Trophoblast cell (in vitro differentiated cells and primary cell): Measurements from ENCODE around the gene GOLGA6L24. TPM values are rescaled to one million over a fixed set of nuclear protein-coding genes. Genes with fewer than 3 reads are reported as not detected.
"Not testable (repeated sequence)": the region's sequence is repeated elsewhere in the genome, so short reads cannot be mapped to it uniquely, and the experiment has no call there.

ENCODE experiments used
- DNase-seq, 2 donors: peaks; one replicate each; pipeline ENCODE4 v3.0.0-alpha.2; 2016
- H2AFZ ChIP-seq: 2 replicates; pipeline ENCODE4 v1.6.1; 2013; ENCODE audit warnings: low read length, moderate library complexity, mild to moderate bottlenecking; ENCODE audit not compliant: insufficient read depth, poor library complexity
- H2AK5ac ChIP-seq: 2 replicates; pipeline ENCODE4 v1.6.1; 2013; ENCODE audit warnings: mild to moderate bottlenecking, low read length
- H2BK120ac ChIP-seq: 2 replicates; pipeline ENCODE4 v1.6.1; 2013; ENCODE audit warnings: low read length, mild to moderate bottlenecking, moderate library complexity; ENCODE audit not compliant: insufficient read depth, poor library complexity
- H2BK12ac ChIP-seq: 2 replicates; pipeline ENCODE4 v1.6.1; 2013; ENCODE audit warnings: mild to moderate bottlenecking, low read length, moderate library complexity
- H2BK5ac ChIP-seq: 2 replicates; pipeline ENCODE4 v1.6.1; 2013; ENCODE audit warnings: low read length, low read depth, moderate library complexity, mild to moderate bottlenecking; ENCODE audit not compliant: poor library complexity
- H3K14ac ChIP-seq: 2 replicates; pipeline ENCODE4 v1.6.1; 2013; ENCODE audit warnings: mild to moderate bottlenecking, low read length
- H3K18ac ChIP-seq: 2 replicates; pipeline ENCODE4 v1.6.1; 2013; ENCODE audit warnings: mild to moderate bottlenecking, low read length
- H3K23ac ChIP-seq: 2 replicates; pipeline ENCODE4 v1.6.1; 2013; ENCODE audit warnings: low read length
- H3K27ac ChIP-seq: 2 replicates; pipeline ENCODE4 v1.5.1; 2013; ENCODE audit warnings: low read depth, mild to moderate bottlenecking, inconsistent platforms, low read length, moderate library complexity
- H3K27me3 ChIP-seq: 2 replicates; pipeline ENCODE4 v1.6.1; 2013; ENCODE audit warnings: inconsistent platforms, mild to moderate bottlenecking, low read length, moderate library complexity; ENCODE audit not compliant: insufficient read depth
- H3K36me3 ChIP-seq, 2 experiments: 1 replicate in 1 of 2; 2 replicates in 1 of 2; pipeline ENCODE4 v1.6.1; 2013; ENCODE audit warnings: low read length in 2 of 2, mild to moderate bottlenecking in 2 of 2, moderate library complexity in 1 of 2; ENCODE audit not compliant: insufficient read depth in 2 of 2, control insufficient read depth in 1 of 2
- H3K4ac ChIP-seq: 2 replicates; pipeline ENCODE4 v1.6.1; 2013; ENCODE audit warnings: low read depth, mild to moderate bottlenecking, low read length, moderate library complexity
- H3K4me1 ChIP-seq, 2 experiments: 1 replicate in 1 of 2; 2 replicates in 1 of 2; pipeline ENCODE4 v1.6.1; 2013; ENCODE audit warnings: low read length in 2 of 2, mild to moderate bottlenecking in 2 of 2, moderate library complexity in 1 of 2; ENCODE audit not compliant: insufficient read depth in 2 of 2, control insufficient read depth in 1 of 2
- H3K4me2 ChIP-seq: 2 replicates; pipeline ENCODE4 v1.6.1; 2013; ENCODE audit warnings: inconsistent platforms, mild to moderate bottlenecking, low read length, moderate library complexity
- H3K4me3 ChIP-seq: 2 replicates; pipeline ENCODE4 v1.5.1; 2013; ENCODE audit warnings: mild to moderate bottlenecking, low read depth, low read length, inconsistent platforms
- H3K79me1 ChIP-seq: one replicate; pipeline ENCODE4 v1.6.1; 2013; ENCODE audit warnings: low read length
- H3K79me2 ChIP-seq: 2 replicates; pipeline ENCODE4 v1.6.1; 2013; ENCODE audit warnings: low read length, mild to moderate bottlenecking; ENCODE audit not compliant: control insufficient read depth, insufficient read depth, poor library complexity
- H3K9ac ChIP-seq: 2 replicates; pipeline ENCODE4 v1.6.1; 2013; ENCODE audit warnings: mild to moderate bottlenecking, low read length
- H3K9me3 ChIP-seq: 2 replicates; pipeline ENCODE4 v1.6.1; 2013; ENCODE audit warnings: low read depth, mild to moderate bottlenecking, control low read depth, inconsistent platforms, low read length; ENCODE audit not compliant: insufficient read depth
- H4K12ac ChIP-seq: 2 replicates; pipeline ENCODE4 v1.6.1; 2013; ENCODE audit warnings: low read depth, mild to moderate bottlenecking, low read length, moderate library complexity
- H4K8ac ChIP-seq: 2 replicates; pipeline ENCODE4 v1.6.1; 2013; ENCODE audit warnings: low read depth, mild to moderate bottlenecking, low read length, moderate library complexity
- H4K91ac ChIP-seq: one replicate; pipeline ENCODE4 v1.6.1; 2013; ENCODE audit warnings: low read depth, mild to moderate bottlenecking, low read length, moderate library complexity
- WGBS: extraction: QIAGEN DNeasy Blood & Tissue Kit; methylation state at CpG from one replicate; pipeline ENCODE4 v1.1.7; 2013; ENCODE audit warnings: missing lambda C conversion rate; ENCODE audit not compliant: insufficient read length, insufficient coverage; ENCODE audit errors: extremely low coverage; 5-methylcytosine and 5-hydroxymethylcytosine counted together
- polyA plus RNA-seq: library from polyadenylated mRNA; stranded (reverse); fragments of 200-250 nt; gene quantifications from 2 replicates; pipeline ENCODE4 v1.2.3, GENCODE V29; 2013

Gene GOLGA6L24, protein sequence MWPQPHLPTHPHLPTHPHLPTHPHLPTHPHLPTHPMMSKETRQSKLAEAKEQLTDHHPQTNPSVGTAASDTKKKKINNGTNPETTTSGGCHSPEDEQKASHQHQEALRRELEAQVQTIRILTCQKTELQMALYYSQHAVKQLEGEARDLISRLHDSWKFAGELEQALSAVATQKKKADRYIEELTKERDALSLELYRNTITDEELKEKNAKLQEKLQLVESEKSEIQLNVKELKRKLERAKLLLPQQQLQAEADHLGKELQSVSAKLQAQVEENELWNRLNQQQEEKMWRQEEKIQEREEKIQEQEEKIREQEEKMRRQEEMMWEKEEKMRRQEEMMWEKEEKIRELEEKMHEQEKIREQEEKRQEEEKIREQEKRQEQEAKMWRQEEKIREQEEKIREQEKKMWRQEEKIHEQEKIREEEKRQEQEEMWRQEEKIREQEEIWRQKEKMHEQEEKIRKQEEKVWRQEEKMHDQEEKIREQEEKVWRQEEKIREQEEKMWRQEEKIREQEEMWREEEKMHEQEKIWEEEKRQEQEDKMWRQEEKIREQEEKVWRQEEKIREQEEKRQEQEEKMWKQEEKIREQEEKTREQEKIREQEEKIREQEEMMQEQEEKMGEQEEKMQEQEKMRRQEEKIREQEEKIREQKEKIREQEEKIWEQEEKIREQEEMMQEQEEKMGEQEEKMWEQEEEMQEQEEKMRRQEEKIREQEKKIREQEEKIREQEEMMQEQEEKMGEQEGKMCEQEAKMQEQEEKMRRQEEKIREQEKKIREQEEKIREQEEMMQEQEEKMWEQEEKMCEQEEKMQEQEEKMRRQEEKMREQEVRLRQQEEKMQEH
- not detected in 2 replicates for polyA plus RNA-seq

DNA sequence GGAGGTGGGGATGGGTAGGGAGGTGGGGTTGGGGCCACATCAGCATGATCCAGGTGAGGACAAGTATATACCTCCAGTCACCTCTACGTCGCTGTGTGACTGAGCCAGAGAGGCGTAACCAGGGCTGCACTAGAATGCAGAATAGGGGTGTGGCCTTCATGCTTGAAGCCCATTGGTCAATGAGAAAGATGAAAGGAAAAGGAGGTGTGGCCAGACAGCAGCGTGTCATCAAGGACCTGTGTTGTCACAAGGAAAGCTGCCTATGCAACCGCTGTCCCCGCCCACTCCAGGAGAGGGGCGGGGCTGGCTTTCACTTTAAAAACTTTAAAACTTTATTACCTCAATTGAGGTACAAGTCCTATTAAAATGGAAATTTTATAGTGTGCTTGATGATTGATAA, at the start of gene GOLGA6L24:
TSS of gene GOLGA6L24 (minus strand) at position 101 of the 400 bp plus-strand sequence. CDS start at position 40, 61 bp downstream.
- H2AK5ac ChIP-seq, H3K27ac ChIP-seq, H3K9me3 ChIP-seq, H3K79me2 ChIP-seq, H4K8ac ChIP-seq, H3K4me1 ChIP-seq, H3K18ac ChIP-seq, H3K27me3 ChIP-seq, DNase-seq, H2BK120ac ChIP-seq, H3K14ac ChIP-seq, H4K12ac ChIP-seq, H3K4ac ChIP-seq, H3K79me1 ChIP-seq, H3K23ac ChIP-seq, H3K36me3 ChIP-seq, H3K4me3 ChIP-seq, H4K91ac ChIP-seq, H3K9ac ChIP-seq, H2BK12ac ChIP-seq, H3K4me2 ChIP-seq, H2AFZ ChIP-seq, H2BK5ac ChIP-seq: not testable (repeated sequence)
- WGBS = no CpG with 5 or more reads among the region's 7 CpGs

DNA sequence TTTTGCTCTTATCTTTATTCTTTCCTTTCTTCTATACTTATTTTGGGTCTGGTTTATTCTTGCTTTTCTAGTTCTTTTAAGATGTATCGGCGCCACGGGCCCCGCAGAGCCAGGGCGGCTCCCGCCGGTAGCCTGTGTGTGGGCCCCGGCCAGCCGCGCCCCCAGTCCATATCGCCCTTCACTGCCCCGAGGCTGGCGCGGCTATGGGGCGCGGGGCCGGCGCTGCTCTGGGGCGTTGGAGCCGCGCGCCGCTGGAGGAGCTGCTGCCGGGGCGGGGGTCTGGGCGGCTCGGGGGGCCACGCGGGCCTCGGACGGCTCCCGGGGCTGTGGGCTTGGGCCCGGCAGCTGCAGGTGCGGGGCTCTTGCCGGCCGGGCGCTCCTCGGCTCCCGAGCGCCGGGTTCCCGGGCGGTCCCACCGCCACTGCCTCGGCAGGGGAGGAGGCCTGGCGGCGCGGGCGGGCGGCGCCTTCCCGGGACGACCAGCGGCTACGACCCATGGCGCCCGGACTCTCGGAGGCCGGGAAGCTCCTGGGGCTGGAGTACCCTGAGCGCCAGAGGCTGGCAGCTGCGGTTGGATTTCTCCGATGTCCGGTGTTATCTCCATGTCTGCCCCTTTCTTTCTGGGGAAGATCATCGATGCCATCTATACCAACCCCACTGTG, 45.0 kb upstream of the GOLGA6L24 start:
- not testable (repeated sequence) for H2BK12ac ChIP-seq, H3K14ac ChIP-seq, H2AK5ac ChIP-seq, H3K27me3 ChIP-seq, H3K36me3 ChIP-seq, H3K4me2 ChIP-seq, H2BK5ac ChIP-seq, H2BK120ac ChIP-seq, H4K8ac ChIP-seq, H3K23ac ChIP-seq, H3K18ac ChIP-seq, H3K79me2 ChIP-seq, DNase-seq, H3K27ac ChIP-seq, H3K4me1 ChIP-seq, H2AFZ ChIP-seq, H3K79me1 ChIP-seq, H4K91ac ChIP-seq, H3K4ac ChIP-seq, H3K9me3 ChIP-seq, H3K9ac ChIP-seq, H4K12ac ChIP-seq, H3K4me3 ChIP-seq
- WGBS = no CpG with 5 or more reads among the region's 64 CpGs

DNA sequence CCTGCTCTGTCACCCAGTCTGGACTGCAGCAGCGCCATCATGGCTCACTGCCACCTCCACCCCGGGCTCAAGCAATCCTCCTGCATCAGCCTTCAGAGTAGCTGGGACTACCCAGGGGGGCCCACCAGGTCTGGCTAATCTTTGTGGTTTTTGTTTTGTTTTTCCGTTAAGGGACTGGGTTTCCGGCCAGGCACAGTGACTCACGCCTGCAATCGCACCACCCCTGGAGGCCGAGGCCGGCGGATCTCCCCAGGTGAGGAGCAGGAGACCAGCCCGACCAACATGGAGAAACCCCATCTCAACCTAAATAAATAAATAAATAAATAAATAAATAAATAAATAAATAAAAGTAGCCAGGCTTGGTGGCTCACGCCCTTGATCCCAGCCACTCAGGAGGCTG, 38.1 kb upstream of the GOLGA6L24 start:
- H3K23ac ChIP-seq, H4K12ac ChIP-seq, H3K79me1 ChIP-seq, H3K4me2 ChIP-seq, H3K36me3 ChIP-seq, DNase-seq, H3K14ac ChIP-seq, H3K18ac ChIP-seq, H4K8ac ChIP-seq, H2BK12ac ChIP-seq, H3K4me3 ChIP-seq, H2AK5ac ChIP-seq, H2AFZ ChIP-seq, H3K27me3 ChIP-seq, H3K4me1 ChIP-seq, H3K79me2 ChIP-seq, H3K4ac ChIP-seq, H3K9ac ChIP-seq, H2BK5ac ChIP-seq, H4K91ac ChIP-seq, H2BK120ac ChIP-seq, H3K27ac ChIP-seq, H3K9me3 ChIP-seq: not testable (repeated sequence)
- no CpG with 5 or more reads among the region's 11 CpGs for WGBS

DNA sequence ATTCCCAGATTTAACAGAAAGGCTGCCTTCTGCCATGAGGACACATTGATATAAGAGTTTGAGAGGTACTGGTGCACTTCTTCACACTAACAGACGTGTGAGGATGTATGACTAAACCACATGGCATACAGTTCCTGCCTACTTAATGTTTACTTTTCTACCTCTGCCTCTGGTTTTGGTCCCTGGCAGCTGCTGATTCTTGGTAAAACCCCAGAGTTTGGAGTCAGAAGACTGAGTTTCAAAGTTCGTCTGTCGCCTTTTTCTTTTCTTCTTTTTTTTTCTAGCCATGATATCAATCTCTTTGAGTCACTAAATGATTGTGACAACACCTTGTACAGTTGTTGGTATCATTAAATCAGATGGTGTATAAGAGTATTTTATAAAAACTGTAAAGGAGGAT, 22.2 kb upstream of the GOLGA6L24 start:
- not testable (repeated sequence) for H2AFZ ChIP-seq, H3K79me1 ChIP-seq, H3K4ac ChIP-seq, H4K12ac ChIP-seq, H3K9me3 ChIP-seq, H3K79me2 ChIP-seq, DNase-seq, H3K4me1 ChIP-seq, H3K14ac ChIP-seq, H2AK5ac ChIP-seq, H3K4me3 ChIP-seq, H2BK120ac ChIP-seq, H2BK5ac ChIP-seq, H3K27me3 ChIP-seq, H3K18ac ChIP-seq, H3K9ac ChIP-seq, H3K36me3 ChIP-seq, H2BK12ac ChIP-seq, H4K8ac ChIP-seq, H3K27ac ChIP-seq, H3K23ac ChIP-seq, H3K4me2 ChIP-seq, H4K91ac ChIP-seq
- no CpG with 5 or more reads among the region's 3 CpGs for WGBS
